Uterus (tissue), 2 donors: Measurements from ENCODE around the gene KCNJ10.

ENCODE experiments used
- CTCF ChIP-seq, 4 experiments: fragments of 200-600 bp in 2 of 4; fragments of 450-650 bp in 2 of 4; sonication (generic) in 2 of 4; IDR thresholded peaks; one replicate each; pipeline ENCODE4 v1.5.1; 2016 to 2019; ENCODE audit warnings: antibody characterized with exemption in 4 of 4, mild to moderate bottlenecking in 2 of 4, moderate library complexity in 1 of 4
- POLR2A ChIP-seq, 2 donors: fragments of 450-650 bp; IDR thresholded peaks; one replicate each; pipeline ENCODE4 v1.6.1; 2016; ENCODE audit warnings: antibody characterized with exemption in 2 of 2, mild to moderate bottlenecking in 1 of 2, moderate library complexity in 1 of 2

GRCh38 chr1:160048335-160048734, 21.6 kb downstream of the KCNJ10 start:
- TF ChIP-seq POLR2A (IDR thresholded peaks at IDR 0.05) (no peak), CTCF (IDR thresholded peaks at IDR 0.05) (no peak)
